ENCODE data around the gene TRMT1L.

TRMT1L gene

DNA sequence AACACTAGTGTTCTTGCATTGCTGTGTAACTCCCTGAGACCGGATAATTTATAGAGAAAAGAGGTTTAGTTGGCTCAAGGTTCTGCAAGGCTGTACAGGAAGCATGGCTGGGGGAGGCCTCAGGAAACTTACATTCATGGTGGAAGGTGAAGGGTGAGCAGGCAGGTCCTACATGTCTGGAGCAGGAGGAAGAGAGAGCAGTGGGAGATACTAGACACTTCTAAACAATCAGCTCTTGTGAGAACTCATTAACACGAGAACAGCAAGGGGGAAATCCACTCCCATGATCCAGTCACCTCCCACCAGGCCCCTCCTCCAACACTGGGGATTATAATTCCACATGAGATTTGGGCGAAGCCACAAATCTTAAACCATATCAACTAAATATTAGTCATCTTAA, 81.3 kb downstream of the TRMT1L start:
- TF ChIP-seq, protein P1, sequence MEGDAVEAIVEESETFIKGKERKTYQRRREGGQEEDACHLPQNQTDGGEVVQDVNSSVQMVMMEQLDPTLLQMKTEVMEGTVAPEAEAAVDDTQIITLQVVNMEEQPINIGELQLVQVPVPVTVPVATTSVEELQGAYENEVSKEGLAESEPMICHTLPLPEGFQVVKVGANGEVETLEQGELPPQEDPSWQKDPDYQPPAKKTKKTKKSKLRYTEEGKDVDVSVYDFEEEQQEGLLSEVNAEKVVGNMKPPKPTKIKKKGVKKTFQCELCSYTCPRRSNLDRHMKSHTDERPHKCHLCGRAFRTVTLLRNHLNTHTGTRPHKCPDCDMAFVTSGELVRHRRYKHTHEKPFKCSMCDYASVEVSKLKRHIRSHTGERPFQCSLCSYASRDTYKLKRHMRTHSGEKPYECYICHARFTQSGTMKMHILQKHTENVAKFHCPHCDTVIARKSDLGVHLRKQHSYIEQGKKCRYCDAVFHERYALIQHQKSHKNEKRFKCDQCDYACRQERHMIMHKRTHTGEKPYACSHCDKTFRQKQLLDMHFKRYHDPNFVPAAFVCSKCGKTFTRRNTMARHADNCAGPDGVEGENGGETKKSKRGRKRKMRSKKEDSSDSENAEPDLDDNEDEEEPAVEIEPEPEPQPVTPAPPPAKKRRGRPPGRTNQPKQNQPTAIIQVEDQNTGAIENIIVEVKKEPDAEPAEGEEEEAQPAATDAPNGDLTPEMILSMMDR (IDR thresholded peaks at IDR 0.05; ENCODE audit: low read length, missing control alignments), result no peak
- H3K4me3 ChIP-seq (replicated peaks; ENCODE audit: low read depth, low read length), result no peak overlapping the region
- DNase-seq (ENCODE audit: low read depth), result no peak

DNA sequence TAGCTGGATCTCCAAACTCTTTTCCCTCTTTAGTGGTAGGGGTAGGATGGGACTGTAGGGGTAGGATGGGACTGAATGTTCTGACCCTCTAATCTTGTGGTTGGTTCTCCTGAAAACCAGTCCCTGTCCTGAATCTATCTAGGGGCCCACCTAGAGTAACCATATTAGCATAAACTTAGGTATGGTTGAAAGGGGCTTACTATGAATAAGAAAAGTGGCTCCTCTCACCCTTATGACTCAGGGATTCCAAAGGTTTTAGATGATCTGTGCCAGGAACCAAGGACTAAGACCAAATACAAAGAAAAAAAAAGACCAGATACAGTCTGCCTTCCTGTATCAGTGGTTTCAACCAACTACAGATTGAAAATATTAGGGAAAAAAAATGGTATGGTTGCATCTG, 82.4 kb downstream of the TRMT1L start:
- DNase-seq (ENCODE audit: low read depth), result peak; percentile 26
- TF ChIP-seq, protein P1 (IDR thresholded peaks at IDR 0.05; ENCODE audit: low read length, missing control alignments), result no peak

DNA sequence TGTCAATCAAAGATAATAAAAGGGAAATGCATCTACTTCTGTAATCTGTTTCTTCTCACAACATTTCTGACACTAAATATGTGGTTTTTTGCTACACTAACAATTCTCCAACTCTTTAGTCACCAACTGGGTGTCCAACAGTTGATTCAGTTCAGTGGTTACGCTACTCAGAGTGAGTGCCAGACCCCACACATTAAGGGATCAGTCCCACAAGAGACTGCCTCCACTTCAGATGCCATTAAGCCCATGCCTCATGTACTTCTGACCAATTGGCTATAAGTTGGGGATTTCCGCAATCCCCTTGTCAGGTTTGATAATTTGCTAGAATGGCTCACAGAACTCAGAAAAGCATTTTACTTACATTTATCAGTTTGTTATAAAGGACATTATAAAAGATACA, 83.0 kb downstream of the TRMT1L start:
- TF ChIP-seq, protein P1 (IDR thresholded peaks at IDR 0.05; ENCODE audit: low read length, missing control alignments), result no peak
- no peak overlapping the region for H3K4me3 ChIP-seq (replicated peaks; ENCODE audit: low read depth, low read length)
- DNase-seq (ENCODE audit: low read depth), result peak; percentile 9

More for the DNA sequence above, 82.4 kb downstream of the TRMT1L start:
- H3K4me3 ChIP-seq (replicated peaks; ENCODE audit: low read depth, low read length), result no peak overlapping the region

DNA sequence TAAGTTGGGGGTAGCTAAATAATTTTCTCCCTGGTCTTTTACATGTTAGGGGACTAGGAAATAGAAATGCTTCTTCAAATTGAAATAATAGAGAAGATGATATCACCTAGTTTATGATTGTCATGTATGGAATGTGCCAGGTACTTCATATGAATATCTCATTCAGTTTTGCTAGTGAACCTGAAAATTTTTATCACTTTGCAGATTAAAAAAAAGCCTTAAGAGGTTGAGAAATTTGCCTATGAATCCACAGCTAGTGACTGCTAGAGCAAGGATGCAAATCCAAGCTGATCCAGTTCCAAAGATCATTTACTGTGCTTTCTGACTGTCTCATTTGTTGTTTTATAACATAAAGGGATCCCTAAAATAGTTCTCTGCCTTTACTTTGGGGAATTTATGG, 86.7 kb downstream of the TRMT1L start:
- H3K4me3 ChIP-seq (replicated peaks; ENCODE audit: low read depth, low read length), result no peak overlapping the region
- DNase-seq (ENCODE audit: low read depth), result no peak
- TF ChIP-seq, protein P1 (IDR thresholded peaks at IDR 0.05; ENCODE audit: low read length, missing control alignments), result no peak

DNA sequence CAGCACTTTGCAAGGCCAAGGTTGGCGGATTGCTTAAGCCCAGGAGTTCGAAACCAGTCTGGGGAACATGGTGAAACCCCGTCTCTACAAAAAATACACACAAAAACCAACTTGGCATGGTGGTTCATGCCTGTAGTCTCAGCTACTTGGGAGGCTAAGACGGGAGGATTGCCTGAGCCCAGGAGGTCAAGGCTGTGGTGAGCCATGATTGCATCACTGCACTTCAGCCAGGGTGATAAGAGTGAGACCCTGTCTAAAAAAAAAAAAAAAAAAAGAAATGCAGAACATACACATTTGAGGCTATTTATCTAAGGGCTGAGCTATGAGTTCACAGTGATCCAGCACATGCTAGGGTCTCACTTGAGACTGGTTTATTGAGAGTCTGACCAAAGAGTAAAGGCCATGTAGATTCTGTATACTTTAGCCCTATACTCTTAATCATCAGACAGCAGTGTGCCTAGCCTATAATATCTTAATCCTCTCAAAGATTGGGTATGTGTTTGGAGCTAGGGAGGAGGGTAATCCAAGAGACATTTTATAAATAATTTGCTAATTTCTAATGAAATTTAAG, 87.5 kb downstream of the TRMT1L start:
- no peak for DNase-seq (ENCODE audit: low read depth)
- H3K4me3 ChIP-seq (replicated peaks; ENCODE audit: low read depth, low read length), result no peak overlapping the region
- TF ChIP-seq, protein P1 (IDR thresholded peaks at IDR 0.05; ENCODE audit: low read length, missing control alignments), result no peak

DNA sequence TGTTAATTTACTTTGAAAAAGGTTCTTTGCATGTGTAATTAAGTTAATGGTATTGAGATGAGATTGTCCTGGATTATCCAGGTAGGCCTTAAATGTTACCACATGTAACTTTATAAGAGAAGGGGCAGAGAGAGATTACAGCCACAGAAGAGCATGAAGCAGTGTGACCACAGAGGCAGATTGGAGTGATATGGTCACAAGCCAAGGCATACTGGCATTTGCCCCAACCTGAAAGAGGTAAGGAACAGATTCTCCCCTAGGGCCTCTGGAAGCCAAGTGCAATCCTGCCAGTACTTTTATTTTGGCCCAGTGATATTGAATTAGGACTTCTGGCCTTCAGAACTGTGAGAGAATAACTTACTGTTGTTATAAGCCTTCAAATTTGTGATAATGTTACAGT, 88.4 kb downstream of the TRMT1L start:
- no peak overlapping the region for H3K4me3 ChIP-seq (replicated peaks; ENCODE audit: low read depth, low read length)
- TF ChIP-seq, protein P1 (IDR thresholded peaks at IDR 0.05; ENCODE audit: low read length, missing control alignments), result no peak
- no peak for DNase-seq (ENCODE audit: low read depth)
